Cerebellar nuclear complex (tissue), 1 donor: ENCODE data around the gene CCDC9B.

ENCODE experiments used
- DNase-seq, 2 experiments: peaks; one replicate each; lab custom pipeline; 2025; lab: John Stamatoyannopoulos, UW

Gene CCDC9B

GRCh38 chr15:40310001-40310959 lies 30.5 kb downstream of the CCDC9B start:
- DNase-seq: no peak

GRCh38 chr15:40309344-40309862 lies 31.3 kb downstream of the CCDC9B start:
- no peak for DNase-seq

GRCh38 chr15:40307421-40308211 lies 33.1 kb downstream of the CCDC9B start, which contains the start of gene PLCB2:
PLCB2 (minus strand) TSS chr15:40307935; CDS start chr15:40307672, 263 bp downstream.
- DNase-seq: no peak

GRCh38 chr15:40306908-40307307 lies 33.8 kb downstream of the CCDC9B start:
- no peak for DNase-seq

GRCh38 chr15:40306371-40306770 lies 34.4 kb downstream of the CCDC9B start:
- no peak for DNase-seq

GRCh38 chr15:40305281-40305680 lies 35.5 kb downstream of the CCDC9B start:
- DNase-seq: no peak

- DNase-seq: no peak
Observed at GRCh38 chr15:40303576-40303975, 37.2 kb downstream of the CCDC9B start.

- no peak for DNase-seq
Observed at GRCh38 chr15:40302981-40303380, 37.8 kb downstream of the CCDC9B start.

GRCh38 chr15:40302288-40302886 lies 38.4 kb downstream of the CCDC9B start:
- DNase-seq: no peak

- DNase-seq: no peak
Observed at GRCh38 chr15:40301467-40302179, 39.1 kb downstream of the CCDC9B start.

GRCh38 chr15:40300771-40301170 lies 40.0 kb downstream of the CCDC9B start:
- DNase-seq: no peak

GRCh38 chr15:40300367-40300766 lies 40.4 kb downstream of the CCDC9B start:
- DNase-seq: no peak

- DNase-seq: no peak
Observed at GRCh38 chr15:40298216-40298935, 42.4 kb downstream of the CCDC9B start.

- no peak for DNase-seq
Observed at GRCh38 chr15:40297356-40297755, 43.4 kb downstream of the CCDC9B start.

- DNase-seq: no peak
Observed at GRCh38 chr15:40296561-40297230, 44.0 kb downstream of the CCDC9B start.

- DNase-seq: no peak
Observed at GRCh38 chr15:40295877-40296560, 44.7 kb downstream of the CCDC9B start.

GRCh38 chr15:40295297-40295696 lies 45.4 kb downstream of the CCDC9B start:
- DNase-seq: no peak

- no peak for DNase-seq
Observed at GRCh38 chr15:40293905-40294895, 46.5 kb downstream of the CCDC9B start.
